Measurements from ENCODE around the gene SETD5.
A peak's percentile ranks its signal among the peaks of the same experiment; 100 is the strongest.

The SETD5 gene, protein sequence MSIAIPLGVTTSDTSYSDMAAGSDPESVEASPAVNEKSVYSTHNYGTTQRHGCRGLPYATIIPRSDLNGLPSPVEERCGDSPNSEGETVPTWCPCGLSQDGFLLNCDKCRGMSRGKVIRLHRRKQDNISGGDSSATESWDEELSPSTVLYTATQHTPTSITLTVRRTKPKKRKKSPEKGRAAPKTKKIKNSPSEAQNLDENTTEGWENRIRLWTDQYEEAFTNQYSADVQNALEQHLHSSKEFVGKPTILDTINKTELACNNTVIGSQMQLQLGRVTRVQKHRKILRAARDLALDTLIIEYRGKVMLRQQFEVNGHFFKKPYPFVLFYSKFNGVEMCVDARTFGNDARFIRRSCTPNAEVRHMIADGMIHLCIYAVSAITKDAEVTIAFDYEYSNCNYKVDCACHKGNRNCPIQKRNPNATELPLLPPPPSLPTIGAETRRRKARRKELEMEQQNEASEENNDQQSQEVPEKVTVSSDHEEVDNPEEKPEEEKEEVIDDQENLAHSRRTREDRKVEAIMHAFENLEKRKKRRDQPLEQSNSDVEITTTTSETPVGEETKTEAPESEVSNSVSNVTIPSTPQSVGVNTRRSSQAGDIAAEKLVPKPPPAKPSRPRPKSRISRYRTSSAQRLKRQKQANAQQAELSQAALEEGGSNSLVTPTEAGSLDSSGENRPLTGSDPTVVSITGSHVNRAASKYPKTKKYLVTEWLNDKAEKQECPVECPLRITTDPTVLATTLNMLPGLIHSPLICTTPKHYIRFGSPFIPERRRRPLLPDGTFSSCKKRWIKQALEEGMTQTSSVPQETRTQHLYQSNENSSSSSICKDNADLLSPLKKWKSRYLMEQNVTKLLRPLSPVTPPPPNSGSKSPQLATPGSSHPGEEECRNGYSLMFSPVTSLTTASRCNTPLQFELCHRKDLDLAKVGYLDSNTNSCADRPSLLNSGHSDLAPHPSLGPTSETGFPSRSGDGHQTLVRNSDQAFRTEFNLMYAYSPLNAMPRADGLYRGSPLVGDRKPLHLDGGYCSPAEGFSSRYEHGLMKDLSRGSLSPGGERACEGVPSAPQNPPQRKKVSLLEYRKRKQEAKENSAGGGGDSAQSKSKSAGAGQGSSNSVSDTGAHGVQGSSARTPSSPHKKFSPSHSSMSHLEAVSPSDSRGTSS (N-terminal part only)
- total RNA-seq = 106 to 176 (median 138) reads per million in 3 experiments

DNA sequence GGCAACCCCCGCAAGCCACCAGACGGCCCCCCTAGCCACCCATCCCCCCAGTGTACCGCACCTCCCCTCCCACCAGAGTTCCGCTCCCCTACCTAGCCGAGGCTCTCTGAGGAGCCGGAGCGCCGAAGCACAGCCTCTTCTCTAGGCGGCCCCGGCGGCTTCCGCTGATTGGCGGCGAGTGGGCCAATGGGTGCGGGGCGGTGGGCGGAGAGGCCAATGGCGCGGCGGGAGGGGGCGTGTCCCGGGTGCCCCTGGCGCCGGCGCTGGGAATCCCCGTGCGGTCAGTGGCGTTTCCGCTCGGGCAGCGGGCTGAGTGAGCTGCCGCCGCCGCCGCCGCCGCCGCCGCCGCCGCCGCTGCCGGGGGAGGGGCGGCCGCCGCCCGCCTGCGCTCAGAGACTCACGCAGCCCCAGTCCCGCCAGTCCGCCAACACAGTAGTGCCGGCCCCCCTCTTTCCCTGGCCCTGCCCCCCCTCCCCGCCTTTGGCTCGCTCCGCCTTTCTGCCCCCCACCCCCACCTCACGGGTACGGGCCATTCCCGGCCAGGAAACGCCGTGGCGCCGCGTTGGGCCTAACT lies at the start of gene SETD5:
TSS of gene SETD5 (plus strand) at position 284 of the 574 bp plus-strand sequence. CDS start 31,324 bp downstream, outside the sequence.
- DNase-seq = peak; percentile 99

DNA sequence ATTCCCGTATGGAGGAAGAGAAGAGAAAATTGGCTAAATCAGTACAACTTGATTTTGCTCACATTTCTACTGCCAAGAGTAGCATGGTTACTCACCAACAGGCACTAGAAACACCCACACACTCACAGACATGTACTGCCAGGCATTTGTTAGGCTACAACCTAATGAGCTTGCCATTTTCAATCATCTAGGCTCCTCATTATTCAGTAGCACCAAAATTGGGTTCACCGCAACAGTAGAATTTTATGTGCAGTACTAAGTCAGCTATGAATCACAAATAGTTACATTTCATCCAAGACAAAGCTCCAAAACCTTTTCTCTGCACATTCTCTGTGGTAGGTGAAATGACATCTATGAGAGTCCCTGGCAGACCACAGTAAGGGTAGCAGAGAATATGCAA lies 49.5 kb upstream of the SETD5 start:
- DNase-seq = no peak

DNA sequence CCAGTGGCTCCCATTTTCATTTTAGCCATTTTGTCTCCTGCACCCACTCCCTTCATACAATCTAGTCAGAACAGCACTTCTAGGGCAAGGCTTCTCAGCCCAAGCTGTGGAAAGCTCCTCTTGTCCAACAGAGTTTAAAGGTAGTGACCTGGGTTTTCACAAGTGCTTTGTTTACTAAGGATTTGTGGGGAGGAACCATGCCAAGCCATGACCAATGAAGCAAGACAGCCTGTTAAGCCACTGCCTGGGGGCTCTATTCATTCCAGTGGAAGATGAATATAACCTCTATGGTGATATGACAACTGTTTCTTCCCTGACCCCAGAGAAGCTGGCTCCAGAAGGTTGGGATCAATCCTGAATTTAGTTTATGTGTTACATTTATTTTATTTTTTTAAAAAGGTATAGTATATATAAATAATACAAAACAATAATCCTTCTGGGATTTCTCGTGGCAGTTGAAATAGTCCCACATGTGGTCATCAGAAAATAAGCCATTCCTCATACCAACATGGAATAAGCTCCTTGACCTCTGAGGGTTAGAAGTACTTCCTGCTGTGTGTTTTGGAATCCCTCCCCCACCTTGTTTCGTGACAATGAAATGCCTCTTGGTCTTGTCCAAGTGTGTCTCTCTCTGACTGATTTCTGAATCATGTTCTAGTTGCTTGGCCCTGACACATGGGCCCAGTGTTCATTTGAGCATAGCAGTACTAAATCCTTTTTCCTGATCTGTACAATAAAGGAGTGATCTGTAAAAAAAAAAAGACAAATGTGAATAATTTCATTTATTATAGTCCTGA lies 47.9 kb upstream of the SETD5 start:
- no peak for DNase-seq

DNA sequence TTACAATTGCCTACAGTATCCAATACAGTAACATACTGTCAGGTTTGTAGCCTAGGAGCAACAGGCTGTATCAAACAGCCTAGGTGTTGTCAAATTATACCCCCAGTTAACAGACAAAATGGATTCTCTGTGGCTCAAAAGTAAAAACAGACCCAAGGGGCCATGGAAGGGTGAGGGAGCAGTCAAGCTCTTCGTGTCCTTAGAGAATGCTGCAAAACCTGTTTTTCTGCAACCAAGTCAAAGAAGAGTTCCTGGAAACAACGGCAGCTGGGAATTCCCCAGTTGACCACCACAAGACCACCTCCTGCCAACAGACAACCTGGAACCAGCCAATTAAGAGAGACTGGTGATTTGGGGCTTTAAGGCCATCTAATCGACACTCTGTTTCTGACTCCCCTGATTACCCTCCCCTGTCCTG lies 45.7 kb upstream of the SETD5 start:
- no peak for DNase-seq

DNA sequence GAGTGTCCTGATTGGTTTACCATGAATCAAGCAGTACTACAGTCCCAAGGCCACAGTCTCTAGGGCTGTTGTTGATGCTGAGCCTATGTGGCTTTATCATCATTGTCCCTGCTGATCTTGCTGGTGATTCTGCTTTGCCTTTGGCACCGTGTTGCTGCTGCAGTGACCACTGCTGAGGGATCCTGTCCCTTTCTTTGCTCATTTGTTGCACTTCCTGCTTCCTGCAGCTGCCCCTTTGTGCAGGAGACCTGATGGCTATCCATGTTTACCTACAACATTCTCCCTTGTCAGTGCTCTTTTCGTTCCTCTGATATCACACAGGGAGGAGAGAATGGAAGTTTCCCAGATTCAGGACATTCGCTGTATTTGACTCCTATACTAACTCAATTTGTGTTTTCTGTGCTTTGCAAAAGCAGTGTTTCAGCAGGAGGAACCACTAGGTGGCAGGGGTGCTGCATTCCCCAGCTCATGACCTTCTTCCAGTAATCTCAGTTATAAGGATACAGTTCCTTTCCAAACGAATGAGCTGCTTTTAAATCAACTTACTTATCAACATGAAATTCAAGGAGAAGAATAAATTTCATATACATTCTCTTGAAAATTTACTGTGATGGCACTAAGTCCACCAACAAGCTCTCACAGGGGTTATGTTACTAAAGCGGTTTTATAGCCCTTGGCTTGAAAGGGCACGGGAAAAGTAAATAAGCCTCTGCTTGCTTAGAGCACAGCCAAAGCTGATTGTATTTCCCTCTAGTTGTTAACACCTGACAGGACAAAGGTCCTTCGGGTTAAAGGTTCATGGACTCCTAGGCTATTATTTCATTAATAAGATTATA lies 44.3 kb upstream of the SETD5 start:
- peak; percentile 43 for DNase-seq

DNA sequence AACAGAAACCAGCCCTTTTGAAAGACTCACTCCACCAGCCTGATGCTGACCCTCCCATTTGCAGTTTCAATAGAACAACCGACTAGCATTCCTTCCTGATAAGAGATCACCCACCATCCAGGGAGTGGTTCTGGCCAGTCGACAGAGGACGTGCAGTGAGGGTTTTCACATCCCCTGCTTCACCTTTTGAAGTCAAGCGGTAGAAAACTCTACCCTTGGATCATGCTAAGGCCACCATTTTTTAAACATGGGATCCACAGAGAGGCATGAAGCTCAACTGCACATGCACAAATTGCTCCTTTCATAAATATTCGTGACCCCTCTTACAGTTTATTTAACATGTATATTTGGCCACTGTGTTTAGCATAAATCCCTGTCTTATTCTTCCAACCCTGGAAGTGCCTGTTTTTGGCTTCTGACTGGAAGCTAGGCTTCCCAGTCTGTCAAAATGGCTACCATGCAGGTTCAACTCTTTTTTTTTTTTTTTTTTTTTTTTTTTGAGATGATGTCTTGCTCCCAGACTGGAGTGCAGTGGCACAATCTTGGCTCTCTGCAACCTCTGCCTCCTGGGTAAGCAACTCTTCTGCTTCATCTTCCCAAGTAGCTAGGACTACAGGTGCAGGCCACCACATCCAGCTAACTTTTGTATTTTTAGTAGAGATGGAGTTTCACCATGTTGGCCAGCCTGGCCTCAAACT lies 35.6 kb upstream of the SETD5 start:
- no peak for DNase-seq

DNA sequence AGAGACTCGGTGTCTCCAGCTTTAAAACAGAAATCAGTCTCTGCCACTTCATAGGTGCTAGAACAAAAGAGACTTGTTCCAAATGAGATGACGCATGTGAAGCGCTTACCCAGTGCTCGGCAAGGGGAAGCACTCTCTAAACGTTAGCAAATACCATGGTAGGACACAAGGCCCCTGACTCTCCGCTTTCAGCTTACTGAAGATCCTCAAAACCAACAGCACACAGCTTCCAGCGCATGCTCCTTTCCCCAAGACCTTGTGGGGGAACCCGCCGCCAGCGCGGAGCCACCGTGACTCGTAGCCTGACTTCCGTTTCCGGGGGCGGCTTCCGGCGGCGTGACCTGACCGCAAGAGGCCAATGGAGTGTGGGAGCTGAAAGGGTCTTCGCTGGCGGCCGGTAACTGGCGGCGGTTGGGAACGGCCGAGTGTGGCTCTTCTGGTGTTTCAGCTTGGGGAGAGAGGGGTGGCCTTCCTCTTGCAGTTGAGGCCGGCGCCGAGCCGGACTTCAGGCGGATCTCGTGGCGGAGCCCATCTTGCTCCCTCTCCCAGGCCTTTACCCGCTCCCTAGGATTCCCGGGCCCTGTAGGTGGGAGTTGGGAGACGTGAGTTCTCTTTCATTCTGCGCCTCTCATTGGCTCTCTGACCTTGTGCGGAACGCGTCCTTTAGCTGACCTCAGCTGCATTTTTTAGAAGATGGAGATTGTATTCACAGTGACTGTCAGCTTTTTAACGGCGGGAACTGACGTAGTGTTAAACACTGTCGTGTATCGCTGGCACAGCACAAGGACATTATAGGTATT lies 34.5 kb upstream of the SETD5 start, which contains the start of gene THUMPD3:
TSS of gene THUMPD3 (plus strand) at position 324 of the 800 bp plus-strand sequence. CDS start 2,015 bp downstream, outside the sequence.
- DNase-seq = peak; percentile 86

DNA sequence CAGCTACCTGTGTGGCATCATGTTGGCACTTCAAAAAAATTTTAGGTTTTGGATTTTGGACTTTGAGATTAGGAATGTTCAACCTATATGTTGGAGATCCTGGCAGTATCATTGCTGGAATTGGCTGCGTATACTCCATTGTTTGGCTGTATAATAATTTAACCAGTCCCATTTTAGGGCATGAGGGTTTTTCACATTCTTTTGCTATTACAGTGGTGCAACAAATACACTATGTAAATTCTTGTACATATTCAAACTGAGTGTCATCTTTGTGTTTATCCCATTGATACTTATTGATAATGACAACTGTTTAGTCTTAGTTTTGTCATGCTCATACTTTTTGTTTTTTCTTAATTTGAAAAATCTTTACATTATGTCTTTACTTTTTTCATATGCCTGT lies 27.9 kb upstream of the SETD5 start:
- DNase-seq = no peak

DNA sequence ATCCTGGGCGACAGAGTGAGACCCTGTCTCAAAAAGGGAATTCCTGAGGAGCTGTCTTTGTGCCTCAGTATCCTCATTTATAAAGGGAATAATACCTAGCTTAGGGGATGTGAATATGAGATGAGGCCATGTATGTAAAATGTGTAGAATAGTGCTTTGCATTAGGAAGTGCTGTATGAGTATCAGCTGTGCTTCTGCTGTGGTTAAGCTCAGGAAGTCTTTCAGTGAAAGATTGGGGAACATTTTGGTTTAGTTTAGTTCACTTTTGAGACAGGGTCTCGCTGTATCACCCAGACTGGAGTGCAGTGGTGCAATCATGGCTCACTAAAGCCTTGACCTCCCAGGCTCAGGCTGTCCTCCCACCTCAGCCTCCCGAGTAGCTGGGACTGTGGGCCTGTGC lies 23.9 kb upstream of the SETD5 start:
- no peak for DNase-seq

DNA sequence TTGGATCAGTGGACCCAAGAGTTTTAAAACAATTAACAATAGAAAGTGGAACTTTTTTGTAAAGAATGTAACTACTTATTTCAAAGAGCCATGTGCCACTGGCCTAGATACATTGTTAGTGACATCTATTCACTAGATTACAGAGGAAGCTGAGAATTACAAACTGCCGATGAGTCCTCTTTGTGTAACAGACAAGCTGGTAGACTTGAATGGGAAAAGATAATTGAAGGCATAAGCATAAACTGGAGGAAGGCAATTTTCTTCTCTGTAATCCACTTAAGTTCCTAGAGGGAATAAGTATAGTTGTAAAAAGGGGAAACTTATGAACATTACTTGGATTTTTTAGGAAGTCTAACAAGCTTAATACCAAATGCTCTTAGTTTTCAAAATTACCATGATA lies 19.4 kb upstream of the SETD5 start:
- no peak for DNase-seq

DNA sequence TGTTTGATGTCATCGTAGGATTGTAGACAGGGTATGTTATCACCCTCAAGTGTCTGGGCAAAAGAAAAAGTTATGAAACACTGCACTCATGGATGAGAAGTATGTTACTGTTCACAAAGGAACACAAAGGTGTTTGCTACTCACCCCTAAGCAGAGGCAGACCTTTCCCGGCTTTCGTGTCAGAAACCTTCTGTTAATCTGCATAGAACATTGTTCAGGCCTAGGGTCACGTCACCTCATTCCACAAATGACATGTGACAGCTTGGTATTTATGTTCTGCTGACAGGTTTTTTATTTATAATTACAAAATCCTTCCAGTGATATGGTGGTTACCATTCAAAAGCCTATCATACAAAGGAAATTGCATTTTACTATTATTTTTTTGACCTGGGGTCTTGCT lies 18.1 kb upstream of the SETD5 start:
- DNase-seq = no peak

DNA sequence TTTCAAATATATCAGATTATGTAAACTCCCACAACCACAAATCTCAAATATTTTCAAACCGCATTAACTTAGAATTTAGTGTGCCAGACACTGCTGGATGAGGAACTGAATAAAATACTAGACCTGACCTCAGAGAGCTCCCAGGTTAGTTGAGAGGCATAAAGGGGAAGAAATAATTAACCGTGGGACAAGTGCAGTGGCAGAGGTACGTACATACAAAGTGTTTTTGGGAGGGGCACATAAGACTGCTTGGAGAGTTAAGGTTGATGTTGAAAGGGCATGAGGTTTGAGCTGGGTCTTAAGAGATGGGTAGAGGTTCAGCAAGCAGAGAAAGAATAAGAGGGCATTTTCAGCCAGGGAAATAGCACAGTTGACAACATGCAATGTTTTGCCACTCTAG lies 17.4 kb upstream of the SETD5 start:
- DNase-seq = no peak

DNA sequence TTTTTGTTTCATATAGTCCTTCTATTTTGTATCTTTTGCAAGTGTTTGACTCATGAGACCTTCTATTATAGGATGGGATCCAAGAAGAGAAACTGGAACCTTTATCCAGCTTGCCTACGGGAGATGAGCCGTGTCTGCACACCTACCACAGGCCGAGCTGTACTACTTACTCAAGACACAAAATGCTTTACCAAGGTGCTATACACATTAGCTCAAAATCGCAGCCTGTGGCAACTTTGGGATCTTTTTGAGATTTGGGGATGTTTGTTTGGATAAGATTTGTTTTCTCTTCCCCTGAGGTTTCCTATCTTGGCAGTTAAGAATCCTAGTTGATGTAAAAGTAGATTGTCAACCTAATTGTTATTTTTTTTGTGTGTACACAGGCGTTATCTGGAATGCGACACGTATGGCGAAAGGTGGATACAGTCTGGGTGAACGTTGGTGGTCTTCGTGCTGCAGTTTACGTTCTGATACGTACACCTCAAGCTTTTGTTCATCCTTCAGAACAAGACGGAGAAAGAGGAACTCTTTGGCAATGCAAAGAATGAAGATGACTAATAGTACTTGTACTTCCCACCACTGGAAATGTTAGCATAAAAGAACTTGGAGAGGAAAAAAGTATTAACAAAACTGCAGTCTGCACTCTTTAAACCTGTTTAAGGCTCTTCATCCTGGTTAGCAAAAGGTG lies 13.1 kb upstream of the SETD5 start:
- no peak for DNase-seq

DNA sequence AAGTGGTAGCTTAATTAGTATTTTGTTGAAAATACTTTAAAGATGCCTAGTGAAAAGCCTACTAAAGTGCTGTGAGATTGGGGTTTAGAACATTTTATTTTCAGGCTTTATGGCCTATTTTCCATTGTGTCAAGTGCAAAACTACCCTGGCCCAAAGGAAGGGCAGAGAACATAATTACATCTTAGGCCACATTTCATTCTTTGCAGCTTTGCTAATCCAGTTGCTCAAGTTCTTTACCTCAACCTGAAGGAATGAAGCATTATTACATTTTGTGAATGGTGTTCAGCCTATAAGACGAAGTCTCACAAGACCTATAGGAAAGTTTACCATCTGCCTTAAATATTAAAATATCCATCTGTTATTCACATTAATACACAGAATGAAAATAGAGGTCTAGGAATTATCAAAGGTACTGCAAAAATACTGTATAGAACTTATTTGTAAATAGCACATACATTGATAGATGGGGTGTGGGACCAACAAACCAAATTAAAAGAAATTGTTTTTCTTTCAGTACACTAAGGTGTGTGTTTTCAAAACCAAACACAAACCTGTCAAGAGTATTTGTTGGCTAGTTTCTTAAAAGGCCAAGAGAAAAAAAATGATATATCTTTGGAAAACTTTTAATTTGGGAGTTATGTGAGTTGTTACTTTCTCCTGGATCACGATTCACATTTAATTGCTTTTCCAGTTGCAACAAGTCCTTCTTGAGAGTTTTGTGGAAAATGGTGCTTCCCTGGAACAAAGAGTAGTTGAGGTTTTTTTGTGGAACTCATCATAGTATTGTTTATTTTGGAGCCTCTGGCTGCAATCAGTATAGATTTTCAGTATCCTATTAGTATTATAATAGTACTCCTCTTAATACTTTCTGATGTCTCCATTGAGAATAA lies 12.0 kb upstream of the SETD5 start:
- DNase-seq = no peak

DNA sequence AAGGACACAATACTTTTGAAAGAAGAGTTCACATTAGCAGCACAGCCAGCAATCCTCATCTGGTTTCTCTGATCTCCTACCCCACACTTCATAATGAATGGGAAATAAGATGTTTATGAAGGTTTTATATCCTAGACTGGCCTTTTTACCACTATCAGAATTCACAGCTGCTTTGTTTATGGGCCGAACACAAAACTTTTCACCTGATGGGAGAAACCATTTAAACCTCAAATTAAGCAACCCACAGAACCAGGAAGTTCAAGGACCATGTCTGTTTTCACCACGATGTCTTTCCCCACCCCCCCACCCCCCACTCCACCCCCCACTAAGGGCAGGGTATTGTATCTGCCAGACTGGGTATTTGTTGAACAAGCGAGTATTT lies 11.3 kb upstream of the SETD5 start:
- no peak for DNase-seq

DNA sequence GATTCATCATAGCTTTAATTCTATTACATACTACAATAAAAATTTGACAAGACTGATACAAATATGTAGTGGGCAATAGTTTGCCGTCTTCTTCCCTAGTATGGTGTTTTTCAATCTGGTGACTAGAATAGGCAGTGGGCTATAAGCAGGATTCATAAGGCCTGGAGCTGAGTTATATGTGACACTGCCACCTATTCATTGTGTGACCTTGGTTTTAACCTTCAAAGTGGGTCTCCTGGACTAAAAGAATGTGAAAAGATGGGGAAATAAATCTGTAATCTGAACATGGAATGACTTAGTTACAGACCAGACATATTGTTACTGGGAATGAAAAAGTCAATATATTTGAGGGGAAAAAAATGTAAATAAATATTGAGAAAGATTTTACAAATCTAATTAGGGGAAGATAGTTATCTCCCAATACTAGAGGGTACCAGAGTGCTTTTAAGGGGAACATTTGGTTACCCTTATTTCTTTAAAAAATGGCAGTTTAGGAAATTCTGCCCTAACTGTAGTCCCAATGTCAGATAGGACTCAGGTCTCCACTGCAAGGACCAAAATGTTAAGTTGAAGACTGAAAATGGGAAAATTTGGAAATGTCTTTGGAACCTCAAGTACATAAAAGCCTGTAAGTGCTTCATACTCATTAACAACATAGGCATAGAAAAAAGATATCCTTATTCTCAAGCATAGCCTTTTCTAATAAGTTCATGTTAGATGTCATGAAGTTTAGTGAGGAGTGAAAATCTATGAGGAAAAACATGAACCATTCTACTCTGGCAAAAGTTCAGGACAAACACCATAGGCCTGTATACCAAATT lies 10.7 kb upstream of the SETD5 start:
- DNase-seq = no peak

DNA sequence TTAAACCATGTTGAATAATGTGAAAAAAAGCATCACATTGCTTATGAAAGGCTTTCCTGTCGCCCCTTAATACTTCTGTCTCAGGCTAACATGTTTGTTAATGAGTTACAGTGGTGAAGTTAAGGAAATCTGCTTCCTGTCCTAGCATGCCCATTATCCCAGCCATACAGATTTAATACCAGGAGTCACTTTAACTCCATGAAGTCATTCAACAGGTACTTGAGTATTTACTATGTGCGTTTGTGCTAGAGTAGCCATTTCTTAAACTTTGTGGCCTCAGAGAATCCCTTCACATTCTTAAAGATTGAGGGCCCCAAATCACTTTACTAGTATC lies 10.1 kb upstream of the SETD5 start:
- no peak for DNase-seq
